Measurements from ENCODE around the gene RABL6. TPM values are rescaled to one million over a fixed set of nuclear protein-coding genes. Genes with fewer than 3 reads are reported as not detected.
A peak's percentile ranks its signal among the peaks of the same experiment; 100 is the strongest.

The RABL6 gene
- total RNA-seq, 1 donor from 2014 or later, result 198 TPM

- H3K27ac Mint-ChIP-seq (ENCODE audit: unreplicated experiment), result no peak overlapping the region
- no peak overlapping the region for H3K4me3 Mint-ChIP-seq
- H3K4me1 Mint-ChIP-seq, result peaks cover 5% of the 10 kb centered on the region
- H3K36me3 Mint-ChIP-seq (ENCODE audit: low read depth), result no peaks in the 10 kb centered on the region
- H3K27me3 Mint-ChIP-seq (ENCODE audit: low read depth), result peaks cover 3% of the 10 kb centered on the region
- no peak for DNase-seq (ENCODE audit: low read depth, low spot score)
- no peaks in the 10 kb centered on the region for H3K9me3 Mint-ChIP-seq
- no peak for TF ChIP-seq CTCF (conservative IDR thresholded peaks at IDR 0.05)
Measured at GRCh38 chr9:136761545-136761981, 46.2 kb upstream of the RABL6 start.

- Mint-ChIP-seq H3K36me3 (ENCODE audit: low read depth) (no peaks in the 10 kb centered on the region), H3K9me3 (no peaks in the 10 kb centered on the region), H3K27me3 (ENCODE audit: low read depth) (peaks cover 8% of the 10 kb centered on the region), H3K4me1 (peaks cover 5% of the 10 kb centered on the region), H3K4me3 (no peak overlapping the region), H3K27ac (ENCODE audit: unreplicated experiment) (no peak overlapping the region)
- no peak for TF ChIP-seq CTCF (conservative IDR thresholded peaks at IDR 0.05)
- DNase-seq (ENCODE audit: low read depth, low spot score), result no peak
Measured at GRCh38 chr9:136762221-136762691, 45.5 kb upstream of the RABL6 start.

GRCh38 chr9:136762915-136763648, 44.7 kb upstream of the RABL6 start:
- Mint-ChIP-seq H3K27ac (ENCODE audit: unreplicated experiment) (no peak overlapping the region), H3K27me3 (ENCODE audit: low read depth) (peaks cover 14% of the 10 kb centered on the region), H3K36me3 (ENCODE audit: low read depth) (no peaks in the 10 kb centered on the region), H3K9me3 (no peaks in the 10 kb centered on the region), H3K4me1 (peaks cover 5% of the 10 kb centered on the region), H3K4me3 (no peak overlapping the region)
- no peak for TF ChIP-seq CTCF (conservative IDR thresholded peaks at IDR 0.05)
- peak; percentile 54 for DNase-seq (ENCODE audit: low read depth, low spot score)

- DNase-seq (ENCODE audit: low read depth, low spot score), result no peak
- Mint-ChIP-seq H3K4me3 (no peak overlapping the region), H3K27ac (ENCODE audit: unreplicated experiment) (no peak overlapping the region), H3K36me3 (ENCODE audit: low read depth) (no peaks in the 10 kb centered on the region), H3K27me3 (ENCODE audit: low read depth) (peaks cover 17% of the 10 kb centered on the region), H3K9me3 (no peaks in the 10 kb centered on the region), H3K4me1 (peaks cover 5% of the 10 kb centered on the region)
- no peak for TF ChIP-seq CTCF (conservative IDR thresholded peaks at IDR 0.05)
Measured at GRCh38 chr9:136763649-136764035, 44.1 kb upstream of the RABL6 start.

GRCh38 chr9:136764301-136764891, 43.4 kb upstream of the RABL6 start, which contains the start of gene LCN15:
TSS of gene LCN15 (minus strand) at chr9:136764518. CDS start at chr9:136764488, 30 bp downstream.
- no peaks in the 10 kb centered on the region for H3K9me3 Mint-ChIP-seq
- no peaks in the 10 kb centered on the region for H3K36me3 Mint-ChIP-seq (ENCODE audit: low read depth)
- H3K4me1 Mint-ChIP-seq, result peaks cover 5% of the 10 kb centered on the region
- DNase-seq (ENCODE audit: low read depth, low spot score), result no peak
- no peak for TF ChIP-seq CTCF (conservative IDR thresholded peaks at IDR 0.05)
- H3K4me3 Mint-ChIP-seq, result no peak within 1 kb of the TSS
- H3K27ac Mint-ChIP-seq (ENCODE audit: unreplicated experiment), result no peak within 1 kb of the TSS
- peaks cover 20% of the 10 kb centered on the region for H3K27me3 Mint-ChIP-seq (ENCODE audit: low read depth)

Data from neural crest cell (in vitro differentiated cells).